IMR-90 (cell line): ENCODE results near the gene MAPK8IP1. TPM values are rescaled to one million over a fixed set of nuclear protein-coding genes. Genes with fewer than 3 reads are reported as not detected.

Experiments
- ATAC-seq: fragments of 200-7000 bp; cut with Tn5 transposase; 2 replicates; pipeline ENCODE4 v1.9.1; 2020; ENCODE audit warnings: low read depth, mild to moderate bottlenecking, moderate library complexity
- BruUV-seq: library from RNA; stranded (reverse); fragments of 400-500 nt; replicated peaks from 2 replicates; lab custom pipeline; 2021; lab: Mats Ljungman, UMichigan
- CTCF ChIA-PET: fragments of 300-600 bp; formaldehyde crosslinking; extraction: SDS; loops from one replicate; lab custom pipeline; 2021; ENCODE audit warnings: antibody characterized with exemption; lab: Yijun Ruan, JAX
- POLR2A ChIA-PET: fragments of 300-600 bp; sonication (Branson Sonifier 250); formaldehyde crosslinking; loops from one replicate; lab custom pipeline; 2022; ENCODE audit warnings: antibody characterized with exemption; ENCODE audit not compliant: unreplicated experiment; lab: Charles Lee
- DNase-seq: peaks from one replicate; pipeline ENCODE4 v3.0.0; 2013
- H2AFZ ChIP-seq: replicated peaks from 2 replicates; pipeline ENCODE3; 2013; ENCODE audit warnings: low read length, mild to moderate bottlenecking; ENCODE audit not compliant: poor library complexity
- H2AK5ac ChIP-seq: 2 replicates; pipeline ENCODE4 v1.6.1; 2013; ENCODE audit warnings: low read depth, low read length, inconsistent platforms
- H2AK9ac ChIP-seq: replicated peaks from 2 replicates; pipeline ENCODE3; 2013; ENCODE audit warnings: mild to moderate bottlenecking, low read depth, low read length, moderate library complexity; ENCODE audit not compliant: poor library complexity
- H2BK120ac ChIP-seq: 2 replicates; pipeline ENCODE4 v1.6.1; 2013; ENCODE audit warnings: low read depth, low read length, inconsistent platforms
- H2BK15ac ChIP-seq: 3 replicates; pipeline ENCODE4 v1.6.1; 2013; ENCODE audit warnings: low read depth, low read length, inconsistent platforms
- H2BK20ac ChIP-seq: 2 replicates; pipeline ENCODE4 v1.6.1; 2013; ENCODE audit warnings: low read depth, mild to moderate bottlenecking, inconsistent platforms, low read length, moderate library complexity
- H2BK5ac ChIP-seq: 2 replicates; pipeline ENCODE4 v1.6.1; 2013; ENCODE audit warnings: mild to moderate bottlenecking, low read depth, low read length, inconsistent platforms; ENCODE audit not compliant: poor library complexity, severe bottlenecking
- H3K14ac ChIP-seq: replicated peaks from 2 replicates; pipeline ENCODE4 v1.6.1; 2013; ENCODE audit warnings: low read depth, low read length, inconsistent platforms
- H3K18ac ChIP-seq: 2 replicates; pipeline ENCODE4 v1.6.1; 2013; ENCODE audit warnings: low read depth, low read length, control low read depth
- H3K23ac ChIP-seq: 2 replicates; pipeline ENCODE4 v1.6.1; 2013; ENCODE audit warnings: low read depth, low read length, inconsistent platforms
- H3K27ac ChIP-seq: 2 replicates; pipeline ENCODE4 v1.5.1; 2013; ENCODE audit warnings: mild to moderate bottlenecking, control low read depth, low read length; ENCODE audit not compliant: insufficient read depth
- H3K27me3 ChIP-seq: 2 replicates; pipeline ENCODE4 v1.6.1; 2013; ENCODE audit warnings: low read length; ENCODE audit not compliant: control insufficient read depth, insufficient read depth
- H3K36me3 ChIP-seq: 2 replicates; pipeline ENCODE4 v1.6.1; 2013; ENCODE audit warnings: low read length, mixed read lengths; ENCODE audit not compliant: control insufficient read depth, insufficient read depth
- H3K4ac ChIP-seq: 2 replicates; pipeline ENCODE4 v1.6.1; 2013; ENCODE audit warnings: low read depth, low read length, inconsistent platforms
- H3K4me1 ChIP-seq: 2 replicates; pipeline ENCODE4 v1.6.1; 2013; ENCODE audit warnings: low read length, mixed read lengths; ENCODE audit not compliant: control insufficient read depth, insufficient read depth
- H3K4me2 ChIP-seq: 2 replicates; pipeline ENCODE4 v1.6.1; 2013; ENCODE audit warnings: low read depth, mild to moderate bottlenecking, control low read depth, low read length, moderate library complexity
- H3K4me3 ChIP-seq: 2 replicates; pipeline ENCODE4 v1.5.1; 2013; ENCODE audit warnings: low read depth, mild to moderate bottlenecking, control low read depth, low read length, moderate library complexity; ENCODE audit not compliant: insufficient read depth
- H3K56ac ChIP-seq: 2 replicates; pipeline ENCODE4 v1.6.1; 2013; ENCODE audit warnings: low read length, inconsistent platforms; ENCODE audit not compliant: insufficient read depth; ENCODE audit errors: extremely low read depth
- H3K79me1 ChIP-seq, 2 experiments: 2 replicates each; pipeline ENCODE4 v1.6.1; 2013; ENCODE audit warnings: low read length in 2 of 2, inconsistent platforms in 1 of 2, low read depth in 1 of 2
- H3K9ac ChIP-seq: 2 replicates; pipeline ENCODE4 v1.6.1; 2013; ENCODE audit warnings: low read depth, low read length, control low read depth
- H3K9me1 ChIP-seq: 2 replicates; pipeline ENCODE4 v1.6.1; 2013; ENCODE audit warnings: low read length, inconsistent platforms; ENCODE audit not compliant: insufficient read depth
- H3K9me3 ChIP-seq: 2 replicates; pipeline ENCODE4 v1.6.1; 2013; ENCODE audit warnings: low read length; ENCODE audit not compliant: control insufficient read depth, insufficient read depth
- H4K20me1 ChIP-seq: 2 replicates; pipeline ENCODE4 v1.6.1; 2013; ENCODE audit warnings: low read length, inconsistent platforms; ENCODE audit not compliant: insufficient read depth
- H4K5ac ChIP-seq: 2 replicates; pipeline ENCODE4 v1.6.1; 2013; ENCODE audit warnings: mild to moderate bottlenecking, low read depth, low read length, control low read depth
- H4K8ac ChIP-seq, 2 experiments: 2 replicates each; pipeline ENCODE4 v1.6.1; 2013; ENCODE audit warnings: low read depth in 2 of 2, low read length in 2 of 2, control low read depth in 1 of 2, inconsistent platforms in 1 of 2
- H4K91ac ChIP-seq: 2 replicates; pipeline ENCODE4 v1.6.1; 2013; ENCODE audit warnings: low read depth, low read length, inconsistent platforms; ENCODE audit not compliant: insufficient read depth
- BHLHE40 ChIP-seq: fragments of 150-350 bp; IDR thresholded peaks from 2 replicates; pipeline ENCODE4 v1.6.1; 2016; ENCODE audit warnings: mild to moderate bottlenecking, low read depth, low read length
- CTCF ChIP-seq: conservative IDR thresholded peaks from 2 replicates; pipeline ENCODE4 v1.5.1; 2012; ENCODE audit warnings: mild to moderate bottlenecking, low read depth, low read length, improper control_type of control experiment
- FOS ChIP-seq: fragments of 150-350 bp; IDR thresholded peaks from 2 replicates; pipeline ENCODE4 v1.6.1; 2016; ENCODE audit warnings: low read depth, low read length
- MXI1 ChIP-seq: IDR thresholded peaks from 2 replicates; pipeline ENCODE4 v1.6.1; 2012; ENCODE audit warnings: low read depth, mild to moderate bottlenecking, low read length, moderate library complexity, borderline replicate concordance
- RCOR1 ChIP-seq: IDR thresholded peaks from 2 replicates; pipeline ENCODE4 v1.6.1; 2012; ENCODE audit warnings: mild to moderate bottlenecking, low read length, improper control_type of control experiment; ENCODE audit not compliant: insufficient replicate concordance
- WGBS, 2 experiments: methylation state at CpG; one replicate each; pipeline versions ENCODE4 v1.1.5 to v1.1.7; 2013; ENCODE audit warnings: missing lambda C conversion rate in 2 of 2; ENCODE audit not compliant: insufficient read length in 1 of 2; ENCODE audit errors: extremely low coverage in 2 of 2; 5-methylcytosine and 5-hydroxymethylcytosine counted together
- dilution Hi-C: fragments of 300-500 bp; cut with HindIII; formaldehyde crosslinking; loops from one replicate; pipeline ENCODE4 v1.14.3; 2018; ENCODE audit warnings: low sequenced_read_pairs; ENCODE audit not compliant: unreplicated experiment
- in situ Hi-C: fragments of 300-500 bp; cut with MboI; formaldehyde crosslinking; loops from 3 replicates; pipeline ENCODE4 v1.14.3; 2019; ENCODE audit warnings: low sequenced_read_pairs, inconsistent platforms, mixed read lengths
- intact Hi-C: fragments of 100-400 bp; cut with micrococcal nuclease; formaldehyde crosslinking; loops from 2 replicates; pipeline ENCODE4 v1.10.0; 2022
- polyA plus RNA-seq, 3 experiments: library from polyadenylated mRNA; depleted of rRNA; stranded (reverse); fragments of >200 nt; gene quantifications; 2 replicates each; pipeline ENCODE4 v1.2.3, GENCODE V29; 2012; ENCODE audit warnings: low replicate concordance in 1 of 3
- total RNA-seq: library from RNA; depleted of rRNA; stranded (reverse); fragments of >200 nt; gene quantifications from 2 replicates; pipeline ENCODE4 v1.2.3, GENCODE V29; 2012

The MAPK8IP1 gene
- total and polyA plus RNA-seq, 2 of the 4 experiments (the other 2 are of a cell fraction), result 6.5 to 9.6 TPM

GRCh38 chr11:45932217-45932616 lies 46.8 kb downstream of the MAPK8IP1 start:
- POLR2A ChIA-PET, result no interaction called here
- WGBS, 2 experiments, result 100% methylated on average over 1 of the region's 8 CpGs; no CpG with 5 or more reads in 1 of the 2 experiments

More at GRCh38 chr11:45932217-45932616, 46.8 kb downstream of the MAPK8IP1 start:
- no peak overlapping the region for H4K5ac ChIP-seq
- no peak overlapping the region for H3K4me2 ChIP-seq
- no peak overlapping the region for H3K4me3 ChIP-seq
- in situ Hi-C loops, result no loop called here
- intact Hi-C loops, result no loop called here
- no peak overlapping the region for H3K23ac ChIP-seq
- peaks cover 45% of the 10 kb centered on the region for H3K36me3 ChIP-seq
- no peak overlapping the region for H2AK5ac ChIP-seq
- no peaks in the 10 kb centered on the region for H3K9me3 ChIP-seq
- no peak overlapping the region for H4K8ac ChIP-seq
- no peak for ATAC-seq
- H2BK20ac ChIP-seq, result no peak overlapping the region
- H4K91ac ChIP-seq, result no peak overlapping the region
- CTCF ChIA-PET, result no interaction called here
- H3K4me1 ChIP-seq, result no peaks in the 10 kb centered on the region; the same call in 1 of the 2 replicates
- no peaks in the 10 kb centered on the region for H3K9me1 ChIP-seq
- TF ChIP-seq CTCF (no peak), MXI1 (no peak), RCOR1 (no peak), FOS (no peak), BHLHE40 (no peak)
- BruUV-seq, result no TSS peak
- no peak for DNase-seq
- H2BK120ac ChIP-seq, result no peak overlapping the region
- H3K27me3 ChIP-seq, result no peaks in the 10 kb centered on the region
- H2BK5ac ChIP-seq, result no peak overlapping the region
- no peak overlapping the region for H3K4ac ChIP-seq
- no peak overlapping the region for H2AK9ac ChIP-seq
- dilution Hi-C loops, result no loop called here
- H3K56ac ChIP-seq, result no peak overlapping the region
- no peak overlapping the region for H3K27ac ChIP-seq
- no peak overlapping the region for H3K14ac ChIP-seq
- H3K9ac ChIP-seq, result no peak overlapping the region
- peaks cover 7% of the 10 kb centered on the region; the same call in 1 of the 2 replicates for H4K20me1 ChIP-seq
- no peak overlapping the region for H3K18ac ChIP-seq
- no peak overlapping the region for H2AFZ ChIP-seq
- H3K79me1 ChIP-seq, result no peaks in the 10 kb centered on the region
- H2BK15ac ChIP-seq, result no peak overlapping the region
